ENCODE measurements around the gene SSMEM1. TPM values are rescaled to one million over a fixed set of nuclear protein-coding genes. Genes with fewer than 3 reads are reported as not detected.
A peak's percentile ranks its signal among the peaks of the same experiment; 100 is the strongest.

The SSMEM1 gene
- total RNA-seq, 2 experiments from 2014 or later = not detected

DNA sequence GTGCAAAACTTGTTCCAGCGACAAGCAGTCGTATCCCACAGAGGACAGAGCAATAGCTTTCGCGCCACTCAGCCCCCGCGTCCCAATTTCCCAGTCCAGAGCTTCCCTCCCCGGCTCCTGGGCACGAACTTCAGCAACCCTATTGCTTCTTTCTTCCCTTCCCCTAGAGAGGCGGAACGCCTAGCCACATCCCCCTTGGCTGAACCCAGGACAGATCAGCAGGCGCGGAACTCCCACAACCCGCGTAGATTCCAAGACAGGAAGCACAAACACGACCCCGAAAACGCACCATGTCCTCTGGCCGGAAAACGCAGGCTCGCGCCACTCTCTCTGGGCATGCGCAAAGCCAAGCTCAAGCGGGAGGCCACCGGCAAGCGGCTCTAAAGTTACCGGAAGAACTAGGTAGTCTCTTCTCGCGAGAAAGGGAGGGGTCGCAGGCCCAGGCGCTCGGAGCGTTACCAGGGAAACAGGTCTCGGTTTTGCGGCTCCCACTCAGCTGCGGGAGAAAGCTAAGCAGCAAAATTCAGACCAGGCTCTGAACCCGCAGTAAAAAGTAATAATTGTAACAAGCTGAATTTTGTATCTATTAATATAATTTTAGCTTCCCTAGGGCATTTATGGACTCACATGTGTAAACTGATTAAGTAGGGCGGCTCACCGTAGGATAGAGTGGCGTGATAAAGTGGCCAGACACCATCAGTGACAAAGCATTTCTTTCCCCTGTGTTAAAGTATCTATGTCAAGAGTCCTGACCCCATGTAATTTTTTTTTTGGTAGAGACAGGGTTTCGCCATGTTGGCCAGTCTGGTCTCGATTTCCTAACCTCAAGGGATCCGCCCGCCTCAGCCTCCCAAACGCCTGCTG, 2.3 kb upstream of the SSMEM1 start, which contains the start of gene TMEM209:
TSS of gene TMEM209 (minus strand) at position 323 of the 864 bp plus-strand sequence. CDS start at position 292, 31 bp downstream.
- Histone ChIP-seq H4K20me1 (ENCODE audit: insufficient read depth, low read length) (no peaks in the 10 kb centered on the region), H2AFZ (ENCODE audit: low read length) (peak within 1 kb of the TSS; percentile 84), H3K4me3 (ENCODE audit: low read depth, low read length, poor library complexity, severe bottlenecking) (peak within 1 kb of the TSS; percentile 81), H3K4me1 (ENCODE audit: insufficient read depth, low read length, poor library complexity, severe bottlenecking) (peaks cover 9% of the 10 kb centered on the region), H3K27ac (ENCODE audit: low read depth, low read length, poor library complexity, severe bottlenecking) (peak within 1 kb of the TSS; percentile 59), H3K36me3 (ENCODE audit: insufficient read depth, low read length) (peaks cover 37% of the 10 kb centered on the region), H3K9me2 (ENCODE audit: insufficient read depth, low read length) (no peaks in the 10 kb centered on the region), H3K4me2 (ENCODE audit: low read length) (peak within 1 kb of the TSS; percentile 75), H3K9me3 (ENCODE audit: low read length) (peaks cover 4% of the 10 kb centered on the region), H3K79me2 (ENCODE audit: insufficient read depth, low read depth, low read length) (peaks cover 25% of the 10 kb centered on the region)
- intact Hi-C loops (cut with micrococcal nuclease; ENCODE audit: unreplicated experiment) = no loop called here
- ChIA-PET CTCF (ENCODE audit: unreplicated experiment) (interaction anchor here (1.1 to 1.6 kb wide), 2 partner anchors 13 to 17 kb away, joined by 3 read pairs; no protein-coding TSS in a partner anchor), POLR2A (interaction anchor here (0.6 to 2.5 kb wide), 20 partner anchors 9 to 635 kb away, joined by 3 to 26 read pairs (median 4); partner anchors contain the start of genes CEP41 and KLHDC10)
- DNase-seq (ENCODE audit: low spot score) = peak; percentile 98
- TF ChIP-seq, protein P1, sequence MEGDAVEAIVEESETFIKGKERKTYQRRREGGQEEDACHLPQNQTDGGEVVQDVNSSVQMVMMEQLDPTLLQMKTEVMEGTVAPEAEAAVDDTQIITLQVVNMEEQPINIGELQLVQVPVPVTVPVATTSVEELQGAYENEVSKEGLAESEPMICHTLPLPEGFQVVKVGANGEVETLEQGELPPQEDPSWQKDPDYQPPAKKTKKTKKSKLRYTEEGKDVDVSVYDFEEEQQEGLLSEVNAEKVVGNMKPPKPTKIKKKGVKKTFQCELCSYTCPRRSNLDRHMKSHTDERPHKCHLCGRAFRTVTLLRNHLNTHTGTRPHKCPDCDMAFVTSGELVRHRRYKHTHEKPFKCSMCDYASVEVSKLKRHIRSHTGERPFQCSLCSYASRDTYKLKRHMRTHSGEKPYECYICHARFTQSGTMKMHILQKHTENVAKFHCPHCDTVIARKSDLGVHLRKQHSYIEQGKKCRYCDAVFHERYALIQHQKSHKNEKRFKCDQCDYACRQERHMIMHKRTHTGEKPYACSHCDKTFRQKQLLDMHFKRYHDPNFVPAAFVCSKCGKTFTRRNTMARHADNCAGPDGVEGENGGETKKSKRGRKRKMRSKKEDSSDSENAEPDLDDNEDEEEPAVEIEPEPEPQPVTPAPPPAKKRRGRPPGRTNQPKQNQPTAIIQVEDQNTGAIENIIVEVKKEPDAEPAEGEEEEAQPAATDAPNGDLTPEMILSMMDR (conservative IDR thresholded peaks at IDR 0.05; ENCODE audit: low read length) = no peak
- no peak for TF ChIP-seq EZH2phosphoT487 (IDR thresholded peaks at IDR 0.05; ENCODE audit: borderline replicate concordance, low read depth, low read length)
- no TSS peak for BruUV-seq (replicated peaks)

DNA sequence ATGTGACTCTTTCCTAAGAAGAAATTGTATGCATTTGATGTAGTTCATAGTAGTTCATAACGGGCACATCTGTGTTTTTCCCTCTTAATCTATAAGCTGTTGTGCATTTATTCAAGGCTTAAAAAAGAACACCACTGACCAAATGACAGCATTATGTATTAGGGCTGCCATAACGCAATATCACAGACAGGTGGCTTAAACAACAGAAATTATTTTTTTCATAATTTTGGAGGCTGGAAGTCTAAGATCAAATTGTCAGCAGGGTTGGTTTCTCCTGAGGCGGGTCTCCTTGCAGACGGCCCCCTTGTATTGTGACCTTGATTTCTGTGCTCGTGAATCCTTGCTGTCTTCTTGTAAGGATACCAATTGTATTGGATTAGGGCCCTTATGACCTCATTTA, 627 bp upstream of the SSMEM1 start:
- Histone ChIP-seq H4K20me1 (ENCODE audit: insufficient read depth, low read length) (no peaks in the 10 kb centered on the region), H2AFZ (ENCODE audit: low read length) (peak overlapping the region; percentile 24; the same call in 1 of the 2 replicates), H3K79me2 (ENCODE audit: insufficient read depth, low read depth, low read length) (peaks cover 22% of the 10 kb centered on the region), H3K36me3 (ENCODE audit: insufficient read depth, low read length) (peaks cover 19% of the 10 kb centered on the region), H3K4me3 (ENCODE audit: low read depth, low read length, poor library complexity, severe bottlenecking) (no peak overlapping the region), H3K4me2 (ENCODE audit: low read length) (no peak overlapping the region), H3K9me2 (ENCODE audit: insufficient read depth, low read length) (no peaks in the 10 kb centered on the region), H3K27ac (ENCODE audit: low read depth, low read length, poor library complexity, severe bottlenecking) (no peak overlapping the region), H3K4me1 (ENCODE audit: insufficient read depth, low read length, poor library complexity, severe bottlenecking) (peaks cover 9% of the 10 kb centered on the region), H3K9me3 (ENCODE audit: low read length) (peaks cover 4% of the 10 kb centered on the region)
- no peak for DNase-seq (ENCODE audit: low spot score)
- intact Hi-C loops (cut with micrococcal nuclease; ENCODE audit: unreplicated experiment) = no loop called here
- TF ChIP-seq, protein P1 (conservative IDR thresholded peaks at IDR 0.05; ENCODE audit: low read length) = 0 out of 2 replicates have a peak, but pooled peaks have one; percentile 25
- no peak for TF ChIP-seq EZH2phosphoT487 (IDR thresholded peaks at IDR 0.05; ENCODE audit: borderline replicate concordance, low read depth, low read length)
- ChIA-PET POLR2A (interaction anchor here (2.5 kb wide), 1 partner anchor 13 kb away, joined by 26 read pairs; no protein-coding TSS in a partner anchor), CTCF (ENCODE audit: unreplicated experiment) (no interaction called here)
- BruUV-seq (replicated peaks) = no TSS peak
